HG03571 (cell line): ENCODE results near the gene CLDN5.

Experiments used
- ATAC-seq: cut with Tn5 transposase; IDR thresholded peaks from one replicate; pipeline ENCODE4 v1.9.1; 2021; ENCODE audit not compliant: unreplicated experiment

The CLDN5 gene

GRCh38 chr22:19506212-19506611, 18.0 kb downstream of the CLDN5 start:
- ATAC-seq, result no peak

- ATAC-seq, result no peak
Observed at GRCh38 chr22:19505735-19506126, 18.5 kb downstream of the CLDN5 start.

GRCh38 chr22:19504900-19505734, 19.1 kb downstream of the CLDN5 start:
- no peak for ATAC-seq

DNA sequence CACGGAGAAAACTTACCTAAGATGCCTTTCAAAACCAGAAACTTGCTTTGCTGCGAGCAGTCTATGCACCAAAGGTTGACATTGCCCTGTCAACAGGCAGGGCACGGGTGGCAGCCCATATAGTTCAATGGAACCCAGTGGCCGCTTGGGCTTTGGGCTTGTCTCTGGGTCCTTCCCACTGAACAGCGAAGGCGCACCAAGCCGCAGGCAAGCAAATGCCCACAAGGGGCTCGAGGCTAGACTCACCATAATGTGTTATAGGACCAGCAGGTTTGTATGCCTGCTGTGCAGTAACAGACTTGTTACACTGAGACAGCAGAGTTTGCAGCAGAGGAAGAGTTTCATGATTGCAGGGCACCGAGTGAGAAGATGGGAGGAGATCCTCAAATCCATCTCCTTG, 20.3 kb downstream of the CLDN5 start:
- no peak for ATAC-seq

DNA sequence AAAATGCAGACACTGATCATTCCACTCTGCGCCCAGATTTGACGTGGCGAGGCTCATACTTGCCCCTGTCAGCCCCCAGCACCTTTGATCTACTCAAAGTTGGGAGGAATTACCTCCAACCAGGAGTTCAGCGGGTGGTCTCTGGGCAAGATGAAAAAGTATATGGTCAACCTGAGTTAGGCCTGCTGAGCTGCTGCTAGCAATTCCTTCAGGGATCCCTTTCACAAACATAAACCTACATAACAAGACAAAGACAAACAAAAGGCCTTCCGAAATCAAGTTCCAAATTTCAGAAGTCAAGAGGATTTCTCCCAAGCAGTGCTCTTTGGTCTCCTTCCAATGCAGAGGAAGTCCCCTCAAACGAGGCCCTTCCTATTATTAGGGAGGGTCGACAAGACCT, 20.8 kb downstream of the CLDN5 start:
- no peak for ATAC-seq

DNA sequence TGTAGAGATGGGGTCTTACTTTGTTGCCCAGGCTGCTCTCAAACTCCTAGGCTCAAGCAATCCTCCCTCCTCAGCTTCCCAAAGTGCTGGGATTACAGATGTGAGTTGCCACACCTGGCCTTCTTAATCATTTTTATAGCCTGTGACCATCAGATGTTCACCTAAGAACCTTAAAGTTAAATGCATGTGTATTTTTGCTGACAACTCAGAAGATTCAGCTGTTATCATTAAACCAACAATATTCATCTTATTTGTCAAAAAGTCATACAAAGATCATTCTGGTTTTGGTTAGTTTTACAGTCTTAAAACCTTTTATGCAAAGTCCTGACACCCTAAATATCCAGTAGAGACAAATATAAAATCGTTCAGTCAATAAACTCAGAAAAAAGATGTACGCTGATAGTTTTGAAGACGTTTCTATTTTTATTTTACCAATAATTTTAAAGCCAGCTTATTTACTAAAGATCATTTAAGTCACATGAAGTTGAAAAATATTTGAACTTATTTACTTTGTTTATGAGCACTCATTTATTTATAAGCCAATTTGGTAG, 22.2 kb downstream of the CLDN5 start:
- ATAC-seq, result no peak

- ATAC-seq, result no peak
Observed at GRCh38 chr22:19499880-19500242, 24.3 kb downstream of the CLDN5 start.

DNA sequence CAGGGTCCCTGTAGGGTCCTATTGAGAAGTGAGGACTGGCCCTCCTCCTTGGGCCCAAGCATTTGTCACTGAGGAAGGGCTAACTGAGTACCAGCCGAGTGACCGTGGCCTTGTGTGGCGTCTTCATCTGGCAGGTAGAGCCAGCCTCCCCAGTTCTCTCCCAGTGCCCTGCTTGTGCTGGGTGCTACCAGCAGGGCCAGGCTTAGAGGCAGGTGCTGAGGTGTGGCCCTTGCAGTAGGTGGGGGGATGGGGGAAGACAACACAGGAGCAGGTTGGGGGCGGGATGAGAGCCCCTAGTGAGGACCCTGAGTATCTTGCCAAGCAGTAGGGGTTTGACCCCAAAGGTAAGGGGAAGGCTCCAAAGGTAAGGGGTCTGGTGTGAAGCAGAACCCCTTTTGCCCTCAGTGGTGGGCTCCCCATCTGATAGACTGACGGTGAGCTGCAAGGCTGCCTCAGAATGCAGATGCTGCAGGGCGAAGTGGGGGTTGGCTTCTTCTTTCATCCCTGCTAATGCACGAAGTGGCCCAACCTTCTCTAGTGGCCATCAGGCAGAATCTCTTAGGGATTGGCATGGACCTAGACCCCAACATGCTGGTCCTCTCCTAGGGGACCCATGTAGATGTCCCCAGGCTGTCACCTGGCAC, 24.9 kb downstream of the CLDN5 start:
- ATAC-seq, result no peak

GRCh38 chr22:19498866-19499190, 25.4 kb downstream of the CLDN5 start:
- no peak for ATAC-seq

DNA sequence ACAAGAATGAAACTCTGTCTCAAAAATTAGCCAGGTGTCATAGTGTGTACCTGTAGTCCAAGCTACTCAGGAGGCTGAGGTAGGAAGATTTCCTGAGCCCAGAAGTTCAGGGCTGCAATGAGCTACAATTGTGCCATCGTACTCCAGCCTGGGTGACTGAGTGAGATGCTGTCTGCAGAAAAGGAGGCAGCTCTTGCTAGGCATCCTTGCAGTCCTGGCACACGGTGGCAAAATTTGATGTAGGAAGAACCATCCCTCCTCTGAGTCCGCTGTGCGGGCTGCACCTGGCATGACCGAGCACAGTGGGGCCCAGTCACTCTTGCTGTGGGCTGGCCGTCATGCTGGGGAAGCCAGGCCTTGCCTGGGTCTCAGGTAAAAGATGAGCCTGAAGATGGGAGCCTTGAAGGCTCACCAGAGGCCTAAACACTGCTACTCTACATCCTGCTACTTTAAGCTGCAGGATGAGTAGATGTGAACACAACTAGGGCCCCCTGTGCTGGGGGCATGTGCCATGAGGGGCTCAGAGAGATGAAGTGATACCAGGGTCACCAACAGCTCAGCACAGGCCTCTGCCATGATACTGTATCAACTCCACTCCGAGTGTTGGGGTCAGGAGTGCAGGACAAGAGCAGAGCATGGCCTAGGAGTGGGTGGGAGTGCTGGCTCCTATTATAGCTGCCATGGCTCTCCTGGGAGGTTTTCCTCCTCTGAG, 25.9 kb downstream of the CLDN5 start:
- ATAC-seq, result no peak

DNA sequence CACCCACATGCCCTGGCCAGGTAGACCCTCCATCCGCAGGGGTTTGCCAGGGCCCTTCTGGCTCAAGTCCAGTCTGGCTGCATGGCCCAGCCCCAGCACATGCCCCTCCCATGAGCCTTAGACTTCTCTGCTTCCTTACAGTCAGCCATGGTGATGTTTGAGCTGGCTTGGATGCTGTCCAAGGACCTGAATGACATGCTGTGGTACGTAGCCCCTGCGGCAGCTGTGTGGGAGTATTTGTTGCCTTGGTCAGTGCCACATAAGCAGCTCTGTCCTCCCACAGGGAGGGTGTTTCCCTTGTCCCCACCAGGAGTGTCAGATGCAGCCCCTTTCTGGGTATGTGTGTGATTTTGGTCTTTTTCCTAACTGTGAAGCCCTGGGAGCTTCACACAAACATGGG, 27.0 kb downstream of the CLDN5 start:
- ATAC-seq, result no peak

GRCh38 chr22:19496324-19496630, 27.9 kb downstream of the CLDN5 start:
- ATAC-seq, result no peak

GRCh38 chr22:19495562-19496323, 28.5 kb downstream of the CLDN5 start:
- no peak for ATAC-seq

GRCh38 chr22:19494676-19495173, 29.5 kb downstream of the CLDN5 start:
- ATAC-seq, result no peak

GRCh38 chr22:19494001-19494560, 30.1 kb downstream of the CLDN5 start:
- no peak for ATAC-seq

GRCh38 chr22:19492504-19493174, 31.6 kb downstream of the CLDN5 start:
- no peak for ATAC-seq

- no peak for ATAC-seq
Observed at GRCh38 chr22:19490628-19491230, 33.5 kb downstream of the CLDN5 start.

DNA sequence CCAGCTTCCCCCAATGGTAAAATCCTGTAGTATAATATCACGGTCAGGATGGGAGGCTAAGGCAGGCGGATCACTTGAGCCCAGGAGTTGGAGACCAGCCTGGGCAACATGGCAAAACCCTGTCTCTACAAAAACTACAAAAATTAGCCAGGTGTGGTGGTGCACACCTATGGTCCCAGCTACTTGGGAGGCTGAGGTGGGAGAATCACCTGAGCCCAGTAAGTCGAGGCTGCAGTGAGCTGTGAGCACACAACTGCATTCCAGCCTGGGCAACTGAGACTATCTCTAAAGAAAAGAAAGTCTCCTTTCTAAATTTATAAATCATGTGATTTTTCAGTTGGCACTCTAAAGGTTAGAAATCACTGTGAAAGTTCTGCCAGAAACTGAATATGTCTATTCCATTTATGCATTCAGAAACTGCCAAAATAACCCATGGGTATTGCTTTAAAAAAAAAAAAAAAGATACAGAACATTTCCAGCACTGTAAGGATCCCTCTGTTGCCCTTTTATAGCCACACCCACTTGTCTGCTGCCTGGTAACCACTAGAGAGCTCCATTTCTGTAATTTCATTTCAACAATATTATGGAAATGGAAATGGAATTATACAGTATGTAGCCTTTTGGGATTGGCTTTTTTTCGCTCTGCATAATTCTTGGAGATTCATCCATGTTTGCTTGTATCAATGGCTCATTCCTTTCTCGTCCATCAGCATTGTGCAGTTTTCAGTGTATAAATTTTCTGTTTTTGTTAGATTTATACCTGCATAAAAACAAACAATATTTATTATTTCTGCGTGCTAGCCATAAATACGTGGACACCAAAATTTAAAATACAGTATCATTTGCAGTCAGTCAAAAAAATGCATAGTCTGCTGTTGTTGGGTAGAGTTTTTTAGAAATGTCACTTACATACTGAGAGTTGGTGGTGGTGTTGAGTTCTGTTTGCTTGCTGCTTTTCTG, 35.0 kb downstream of the CLDN5 start:
- ATAC-seq, result no peak

GRCh38 chr22:19488285-19488684, 35.9 kb downstream of the CLDN5 start:
- no peak for ATAC-seq
